ENCODE data around the gene NAT10. TPM values are rescaled to one million over a fixed set of nuclear protein-coding genes. Genes with fewer than 3 reads are reported as not detected.

Gene NAT10
- total RNA-seq, 4 donors from 2014 or later: 17.7 to 33.6 (median 24.3) TPM

DNA sequence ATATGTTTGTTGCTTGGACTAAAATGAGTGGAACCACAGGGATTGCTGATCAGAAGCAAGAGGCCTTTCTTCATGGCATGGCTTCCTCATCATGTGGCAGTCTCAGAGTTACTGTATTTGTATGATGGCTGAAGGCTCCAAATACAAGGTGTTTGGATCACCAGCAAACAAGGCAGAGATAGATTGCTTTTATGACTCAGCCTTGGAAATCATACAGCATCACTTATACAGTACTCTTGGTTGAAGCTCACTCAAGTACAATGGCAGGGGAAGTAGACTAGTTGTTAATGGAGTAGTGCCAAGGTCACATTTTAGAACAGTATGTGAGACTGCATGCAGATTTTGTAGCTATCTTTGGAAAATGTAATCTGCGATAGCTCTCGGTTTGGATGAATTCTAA, 37.3 kb upstream of the NAT10 start:
- TF ChIP-seq, protein P1, sequence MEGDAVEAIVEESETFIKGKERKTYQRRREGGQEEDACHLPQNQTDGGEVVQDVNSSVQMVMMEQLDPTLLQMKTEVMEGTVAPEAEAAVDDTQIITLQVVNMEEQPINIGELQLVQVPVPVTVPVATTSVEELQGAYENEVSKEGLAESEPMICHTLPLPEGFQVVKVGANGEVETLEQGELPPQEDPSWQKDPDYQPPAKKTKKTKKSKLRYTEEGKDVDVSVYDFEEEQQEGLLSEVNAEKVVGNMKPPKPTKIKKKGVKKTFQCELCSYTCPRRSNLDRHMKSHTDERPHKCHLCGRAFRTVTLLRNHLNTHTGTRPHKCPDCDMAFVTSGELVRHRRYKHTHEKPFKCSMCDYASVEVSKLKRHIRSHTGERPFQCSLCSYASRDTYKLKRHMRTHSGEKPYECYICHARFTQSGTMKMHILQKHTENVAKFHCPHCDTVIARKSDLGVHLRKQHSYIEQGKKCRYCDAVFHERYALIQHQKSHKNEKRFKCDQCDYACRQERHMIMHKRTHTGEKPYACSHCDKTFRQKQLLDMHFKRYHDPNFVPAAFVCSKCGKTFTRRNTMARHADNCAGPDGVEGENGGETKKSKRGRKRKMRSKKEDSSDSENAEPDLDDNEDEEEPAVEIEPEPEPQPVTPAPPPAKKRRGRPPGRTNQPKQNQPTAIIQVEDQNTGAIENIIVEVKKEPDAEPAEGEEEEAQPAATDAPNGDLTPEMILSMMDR (IDR thresholded peaks at IDR 0.05; ENCODE audit: low read depth): no peak

DNA sequence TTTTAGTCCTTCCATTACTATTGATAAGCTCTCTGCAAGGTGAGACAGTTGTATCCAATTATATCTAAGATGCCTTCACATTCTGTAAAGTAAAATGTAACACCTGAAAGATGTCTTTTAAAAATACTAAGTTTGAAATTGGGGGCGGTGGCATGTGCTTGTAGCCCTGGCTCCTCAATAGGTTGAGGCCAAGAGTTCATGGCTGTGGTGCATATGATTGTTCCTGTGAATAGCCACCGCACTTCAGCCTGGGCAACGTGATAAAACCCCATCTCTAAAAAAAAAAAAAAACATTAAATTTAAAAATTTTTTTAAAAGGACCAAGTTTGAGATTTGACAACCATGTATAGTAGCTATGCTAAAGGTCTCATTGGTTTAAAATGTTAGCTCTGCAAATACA, 33.4 kb upstream of the NAT10 start:
- TF ChIP-seq, protein P1 (IDR thresholded peaks at IDR 0.05; ENCODE audit: low read depth): no peak

DNA sequence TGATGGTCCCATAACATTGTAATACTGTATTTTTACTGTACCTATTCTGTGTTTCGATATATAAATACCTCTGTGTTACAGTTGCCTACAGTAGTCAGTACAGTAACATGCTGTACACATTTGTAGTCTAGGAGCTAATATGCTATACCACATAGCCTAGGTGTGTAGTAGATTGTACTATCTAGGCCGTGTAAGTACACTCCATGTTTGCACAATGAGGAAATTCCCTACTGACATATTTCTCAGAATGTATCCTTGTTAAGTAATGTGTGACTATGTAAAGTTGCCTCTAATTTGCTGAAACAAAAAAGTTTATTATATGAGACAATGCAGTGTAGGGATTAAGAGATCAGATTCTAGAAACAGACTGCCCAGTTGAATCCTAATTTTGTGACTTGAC, 32.6 kb upstream of the NAT10 start:
- TF ChIP-seq, protein P1 (IDR thresholded peaks at IDR 0.05; ENCODE audit: low read depth): no peak

DNA sequence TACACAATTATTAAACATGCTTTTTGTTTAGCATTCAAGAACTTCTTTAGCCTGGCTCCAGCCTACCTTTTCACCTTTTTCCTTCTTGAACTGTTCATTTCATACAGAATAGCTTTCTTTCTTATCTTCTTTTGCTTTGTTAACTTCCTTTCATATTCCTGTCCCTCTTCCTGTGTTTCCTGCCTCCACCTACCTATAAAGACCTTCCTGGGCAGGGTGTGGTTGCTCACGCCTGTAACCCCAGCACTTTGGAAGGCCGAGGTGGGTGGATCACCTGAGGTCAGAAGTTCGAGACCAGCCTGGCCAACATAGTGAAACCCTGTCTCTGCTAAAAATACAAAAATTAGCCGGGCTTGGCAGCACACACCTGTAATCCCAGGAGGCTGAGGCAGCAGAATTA, 31.0 kb upstream of the NAT10 start:
- TF ChIP-seq, protein P1 (IDR thresholded peaks at IDR 0.05; ENCODE audit: low read depth): no peak

DNA sequence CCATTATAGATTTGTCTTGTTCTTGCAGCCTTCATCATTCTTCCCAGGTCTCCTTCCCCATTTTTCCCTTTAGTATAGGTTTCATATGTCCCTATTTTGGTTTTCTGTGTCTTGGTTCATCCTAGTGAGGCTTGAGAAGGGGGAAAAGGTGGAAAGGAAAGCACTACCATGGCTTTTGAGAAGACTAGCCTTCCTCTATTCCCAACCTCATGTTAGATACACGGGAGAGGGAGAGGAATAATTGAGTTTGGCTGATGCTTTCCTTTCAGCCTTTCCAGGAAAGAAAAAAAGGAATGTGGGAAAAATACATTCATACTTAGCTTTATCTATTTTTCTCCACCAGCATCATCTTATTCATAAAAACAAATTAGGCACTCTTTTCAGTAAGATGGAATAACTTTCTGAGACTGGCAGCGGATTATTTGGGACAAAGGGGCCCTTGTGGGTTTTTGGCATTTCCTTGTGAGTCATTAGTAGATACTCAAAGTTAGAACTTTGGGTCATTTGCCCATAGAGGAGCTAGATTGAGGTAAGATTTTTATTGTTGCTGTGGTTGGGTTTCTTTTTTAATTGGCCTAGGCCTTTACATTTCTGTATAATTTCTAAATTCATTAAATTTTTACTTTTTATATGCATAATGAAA, 30.1 kb upstream of the NAT10 start:
- TF ChIP-seq, protein P1 (IDR thresholded peaks at IDR 0.05; ENCODE audit: low read depth): no peak

DNA sequence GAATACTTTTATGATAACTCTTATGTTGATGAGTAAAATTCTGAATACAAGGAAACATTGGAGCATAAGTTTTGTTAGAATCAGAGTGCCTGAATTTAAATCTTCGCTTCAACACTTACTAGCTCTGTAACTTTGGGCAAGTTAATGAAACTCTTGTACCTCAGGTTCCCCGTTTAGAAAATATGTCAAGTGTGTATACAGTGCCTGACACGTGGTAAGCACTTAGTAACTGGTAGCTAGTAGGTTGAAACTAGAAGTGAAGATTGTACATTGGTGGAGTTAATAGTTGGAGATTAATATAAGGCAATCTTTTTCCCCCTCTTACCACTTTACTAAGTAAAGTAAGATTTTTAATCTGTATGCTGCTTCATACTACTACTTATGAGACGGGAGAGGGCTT, 24.8 kb upstream of the NAT10 start:
- TF ChIP-seq, protein P1 (IDR thresholded peaks at IDR 0.05; ENCODE audit: low read depth): no peak

DNA sequence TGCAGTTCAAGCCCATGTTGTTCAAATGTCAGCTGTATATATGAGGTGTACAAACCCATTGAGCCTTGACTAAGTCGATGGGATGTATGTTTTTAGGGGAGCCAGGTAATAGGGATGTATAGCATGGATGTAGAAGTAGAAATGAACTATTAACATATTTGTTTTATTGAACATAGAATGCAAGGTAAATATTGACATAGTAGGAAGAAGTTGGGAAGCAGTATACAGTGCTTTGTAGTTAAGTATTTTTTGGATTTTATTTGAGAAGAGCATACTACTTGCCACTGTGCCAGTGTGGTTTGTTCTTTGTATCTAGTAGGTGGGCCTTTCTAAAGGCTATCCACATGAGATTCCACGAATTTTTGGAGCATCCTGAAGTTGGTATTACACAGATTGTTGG, 20.8 kb upstream of the NAT10 start:
- TF ChIP-seq, protein P1 (IDR thresholded peaks at IDR 0.05; ENCODE audit: low read depth): no peak
